ENCODE measurements around the gene NDUFB4.

- TF ChIP-seq CTCF (IDR thresholded peaks at IDR 0.05; ENCODE audit: insufficient read depth, low read depth, low read length) (no peak), EZH2 (IDR thresholded peaks at IDR 0.05; ENCODE audit: insufficient read depth, low read length) (no peak)
These were observed 702 bp downstream of the NDUFB4 start for GRCh38 chr3:120596853-120597223.

All from astrocyte (in vitro differentiated cells and primary cell).